MV-4-11 (cell line): ENCODE data around the gene GP9.
"Not testable (repeated sequence)": the region's sequence is repeated elsewhere in the genome, so short reads cannot be mapped to it uniquely, and the experiment has no call there.

Experiments
- DNase-seq: peaks from one replicate; lab custom pipeline; 2025; lab: John Stamatoyannopoulos, UW

GP9 gene

GRCh38 chr3:129070086-129070885 is 9.7 kb downstream of the GP9 start:
- peak; percentile 45 for DNase-seq

GRCh38 chr3:129077222-129077621 is 16.6 kb downstream of the GP9 start:
- no peak for DNase-seq

GRCh38 chr3:129078510-129078909 is 17.9 kb downstream of the GP9 start:
- no peak for DNase-seq

GRCh38 chr3:129081503-129081902 is 20.9 kb downstream of the GP9 start:
- DNase-seq = no peak

GRCh38 chr3:129082026-129082425 is 21.4 kb downstream of the GP9 start:
- no peak for DNase-seq

- DNase-seq = no peak
These were observed 23.9 kb downstream of the GP9 start for GRCh38 chr3:129084501-129084900.

- DNase-seq = no peak
These were observed 24.7 kb downstream of the GP9 start for GRCh38 chr3:129085165-129085715.

- DNase-seq = no peak
These were observed 25.2 kb downstream of the GP9 start for GRCh38 chr3:129085818-129086217.

GRCh38 chr3:129087138-129087702 is 26.6 kb downstream of the GP9 start:
- no peak for DNase-seq

GRCh38 chr3:129087904-129088303 is 27.3 kb downstream of the GP9 start:
- peak; percentile 44 for DNase-seq

- not testable (repeated sequence) for DNase-seq
These were observed 27.7 kb downstream of the GP9 start for GRCh38 chr3:129088312-129088711.

GRCh38 chr3:129095285-129095684 is 34.7 kb downstream of the GP9 start:
- DNase-seq = no peak

- DNase-seq = no peak
These were observed 39.7 kb downstream of the GP9 start for GRCh38 chr3:129100274-129100673.

- DNase-seq = no peak
These were observed 41.0 kb downstream of the GP9 start for GRCh38 chr3:129101370-129102138.

- no peak for DNase-seq
These were observed 42.7 kb downstream of the GP9 start for GRCh38 chr3:129103296-129103695.

- no peak for DNase-seq
These were observed 43.5 kb downstream of the GP9 start for GRCh38 chr3:129104051-129104450.

GRCh38 chr3:129104498-129105079 is 44.0 kb downstream of the GP9 start:
- DNase-seq = no peak

- DNase-seq = no peak
These were observed 45.3 kb downstream of the GP9 start for GRCh38 chr3:129105862-129106261.

GRCh38 chr3:129106320-129106719 is 45.7 kb downstream of the GP9 start:
- no peak for DNase-seq

GRCh38 chr3:129106866-129107565 is 46.4 kb downstream of the GP9 start:
- DNase-seq = no peak

GRCh38 chr3:129107793-129108192 is 47.2 kb downstream of the GP9 start:
- DNase-seq = no peak
